ENCODE measurements around the gene RGS9.
A peak's percentile ranks its signal among the peaks of the same experiment; 100 is the strongest.
"Not testable (repeated sequence)": the region's sequence is repeated elsewhere in the genome, so short reads cannot be mapped to it uniquely, and the experiment has no call there.

RGS9 gene

DNA sequence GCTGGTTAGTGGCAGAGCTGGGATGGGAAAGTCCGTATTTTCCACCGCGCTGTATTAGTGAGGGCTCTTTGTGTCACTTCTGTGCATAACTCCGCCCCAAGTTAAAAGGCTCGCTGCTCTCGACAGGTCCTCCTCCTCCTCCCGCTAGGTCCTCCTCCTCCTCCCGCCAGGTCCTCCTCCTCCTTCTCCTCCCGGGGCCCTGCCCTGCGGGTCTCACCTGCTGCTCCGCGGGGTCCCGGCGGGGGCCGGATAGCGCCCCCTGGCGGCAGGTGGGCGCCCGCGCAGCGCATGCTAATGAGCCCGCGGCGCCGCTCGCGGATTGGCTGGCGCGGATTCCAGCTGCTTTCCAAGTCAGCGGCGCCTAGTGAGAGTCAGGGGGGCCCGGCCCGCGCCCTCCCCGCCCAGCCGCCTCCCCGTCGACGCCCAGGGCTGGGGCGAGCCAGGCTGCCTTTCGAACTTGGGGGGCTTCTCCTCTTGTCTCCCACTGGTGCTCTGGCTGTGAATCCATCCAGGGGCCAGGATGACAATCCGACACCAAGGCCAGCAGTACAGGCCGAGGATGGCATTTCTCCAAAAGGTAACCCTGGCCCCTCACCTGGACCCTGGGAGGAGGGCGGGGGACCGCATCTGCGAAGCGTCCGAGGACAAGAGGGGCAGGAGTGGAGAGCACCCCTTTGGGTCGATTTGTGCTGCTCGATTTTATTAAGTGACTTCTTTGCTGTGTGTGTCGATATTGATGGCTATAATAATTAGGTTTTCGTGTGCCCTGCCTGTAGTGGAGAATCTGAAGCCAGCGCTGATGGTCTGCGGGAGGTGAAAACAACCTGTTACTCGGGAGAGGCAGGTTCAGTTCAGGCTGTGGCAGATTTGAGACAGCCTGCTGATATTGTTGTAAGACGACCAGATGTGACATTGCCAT lies at the start of gene RGS9:
RGS9 (plus strand) TSS at position 350 of the 919 bp plus-strand sequence; CDS start at position 521, 171 bp downstream.
- intact Hi-C loops (cut with DNase I; ENCODE audit: low total_unique reads), result no loop called here
- Histone ChIP-seq H3K4me3 (peak within 1 kb of the TSS; percentile 48 to 58), H3K4me1 (peaks cover 0 to 10% (median 7%) of the 10 kb centered on the region in 4 donors), H3K36me3 (no peaks in the 10 kb centered on the region), H3K27me3 (peaks cover 0 to 14% of the 10 kb centered on the region in 2 donors), H3K27ac (peak within 1 kb of the TSS; percentile 6 to 39), H3K9me3 (no peaks in the 10 kb centered on the region)
- peak; percentile 74 to 91 for DNase-seq
- TF ChIP-seq CTCF (IDR thresholded peaks at IDR 0.05), result peak; percentile 95

- no peak overlapping the region for H3K4me3 ChIP-seq
- peaks cover 0 to 7% of the 10 kb centered on the region in 2 donors for H3K27me3 ChIP-seq
- no peak overlapping the region for H3K27ac ChIP-seq
- H3K9me3 ChIP-seq, result no peaks in the 10 kb centered on the region
- DNase-seq, result peak in 1 of 2 donors; percentile 9
- no peaks in the 10 kb centered on the region for H3K4me1 ChIP-seq
- H3K36me3 ChIP-seq, result no peaks in the 10 kb centered on the region
- intact Hi-C loops (cut with DNase I; ENCODE audit: low total_unique reads), result no loop called here
- TF ChIP-seq CTCF (IDR thresholded peaks at IDR 0.05), result no peak
These were observed 48.4 kb upstream of the RGS9 start for GRCh38 chr17:65088621-65089360.

- H3K27ac ChIP-seq, result no peak overlapping the region
- intact Hi-C loops (cut with DNase I; ENCODE audit: low total_unique reads), result no loop called here
- no peaks in the 10 kb centered on the region for H3K9me3 ChIP-seq
- no peaks in the 10 kb centered on the region for H3K27me3 ChIP-seq
- TF ChIP-seq CTCF (IDR thresholded peaks at IDR 0.05), result no peak
- no peak overlapping the region for H3K4me3 ChIP-seq
- no peak for DNase-seq
- H3K4me1 ChIP-seq, result no peaks in the 10 kb centered on the region
- no peaks in the 10 kb centered on the region for H3K36me3 ChIP-seq
These were observed 44.9 kb upstream of the RGS9 start for GRCh38 chr17:65092262-65092661.

DNA sequence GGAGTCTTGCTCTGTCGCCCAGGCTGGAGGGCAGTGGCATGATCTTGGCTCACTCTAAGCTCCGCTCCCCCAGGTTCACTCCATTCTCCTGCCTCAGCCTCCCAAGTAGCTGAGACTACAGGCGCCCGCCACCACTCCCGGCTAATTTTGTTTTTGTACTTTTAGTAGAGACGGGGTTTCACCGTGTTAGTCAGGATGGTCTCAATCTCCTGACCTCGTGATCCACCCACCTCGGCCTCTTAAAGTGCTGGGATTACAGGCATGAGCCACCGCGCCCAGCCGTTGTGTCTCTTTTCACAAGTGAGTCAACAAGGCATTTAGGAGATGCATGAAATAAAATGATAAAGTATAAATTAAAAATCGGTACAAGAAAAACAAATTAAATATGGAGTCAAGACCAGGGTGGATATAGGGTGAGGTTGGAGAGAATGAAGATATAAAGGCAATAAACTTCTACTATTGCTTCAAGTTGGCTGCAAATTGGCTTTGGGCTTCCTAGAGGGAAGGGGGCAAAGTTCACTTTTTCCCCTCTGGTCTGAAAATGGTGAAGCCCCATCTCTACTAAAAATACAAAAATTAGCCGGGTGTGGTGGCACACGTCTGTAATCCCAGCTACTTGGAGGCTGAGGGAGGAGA lies 44.3 kb upstream of the RGS9 start:
- H3K9me3 ChIP-seq; intact Hi-C loops (cut with DNase I; ENCODE audit: low total_unique reads); H3K4me1 ChIP-seq; H3K27ac ChIP-seq; H3K27me3 ChIP-seq; DNase-seq; H3K36me3 ChIP-seq; H3K4me3 ChIP-seq: not testable (repeated sequence)

- no peaks in the 10 kb centered on the region for H3K4me1 ChIP-seq
- no peak overlapping the region for H3K4me3 ChIP-seq
- H3K9me3 ChIP-seq, result no peaks in the 10 kb centered on the region
- no peak for DNase-seq
- H3K36me3 ChIP-seq, result no peaks in the 10 kb centered on the region
- no peak overlapping the region for H3K27ac ChIP-seq
- no peaks in the 10 kb centered on the region for H3K27me3 ChIP-seq
- TF ChIP-seq CTCF (IDR thresholded peaks at IDR 0.05), result no peak
- intact Hi-C loops (cut with DNase I; ENCODE audit: low total_unique reads), result no loop called here
These were observed 43.2 kb upstream of the RGS9 start for GRCh38 chr17:65093930-65094329.
